Measurements from ENCODE around the gene ZBTB38. TPM values are rescaled to one million over a fixed set of nuclear protein-coding genes. Genes with fewer than 3 reads are reported as not detected.

The ZBTB38 gene
- total RNA-seq, 1 donor from 2014 or later, result 101 TPM

DNA sequence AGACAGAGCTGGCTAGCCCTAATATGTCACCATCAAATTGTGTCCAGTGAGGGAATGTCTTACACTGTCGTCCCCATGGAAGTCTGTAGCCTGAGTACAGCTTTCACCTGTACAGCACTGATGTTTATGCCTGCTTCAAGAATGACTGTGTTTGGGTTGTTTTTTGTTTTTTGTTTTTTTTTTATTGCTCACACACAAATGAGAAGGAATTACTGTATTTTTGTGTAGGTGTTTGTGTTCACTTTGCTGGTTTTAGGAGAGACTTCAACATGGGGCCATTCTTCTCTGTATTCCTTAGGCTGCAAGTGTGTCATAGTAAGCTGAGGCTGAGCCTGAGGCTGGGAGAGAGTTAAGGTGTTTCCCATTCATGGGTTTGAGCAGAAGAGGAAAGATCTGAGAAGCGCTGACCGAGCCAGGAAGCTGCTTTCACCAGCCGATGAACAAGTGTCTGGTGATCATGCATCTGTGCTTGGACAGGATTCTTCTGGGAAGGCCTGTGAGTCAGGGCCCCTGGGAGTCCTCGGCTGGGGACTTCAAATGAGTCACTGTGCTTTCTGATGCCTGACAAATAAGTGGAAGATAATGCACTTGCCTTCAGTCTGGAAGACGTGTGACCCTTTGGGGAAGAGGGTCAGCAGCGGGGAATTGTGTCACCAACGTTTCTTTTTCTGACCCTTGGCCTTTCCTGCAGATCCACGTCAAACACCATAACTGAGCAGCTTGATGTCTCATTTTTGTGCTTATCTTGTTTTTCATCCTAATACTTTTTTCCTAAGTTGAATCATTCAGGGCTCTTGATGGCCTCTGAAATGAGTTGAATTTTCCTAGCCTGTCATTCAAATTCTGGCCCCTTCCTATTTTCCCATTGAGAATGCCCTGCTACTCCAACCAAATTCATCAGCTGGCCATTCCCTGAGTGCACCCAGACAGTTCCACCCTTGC, 36.7 kb upstream of the ZBTB38 start:
- H3K36me3 ChIP-seq, result no peaks in the 10 kb centered on the region
- peak; percentile 33 to 86 for DNase-seq (ENCODE audit: low spot score in 2 of 2)
- intact Hi-C loops (cut with DNase I), result no loop called here
- TF ChIP-seq, protein P1, sequence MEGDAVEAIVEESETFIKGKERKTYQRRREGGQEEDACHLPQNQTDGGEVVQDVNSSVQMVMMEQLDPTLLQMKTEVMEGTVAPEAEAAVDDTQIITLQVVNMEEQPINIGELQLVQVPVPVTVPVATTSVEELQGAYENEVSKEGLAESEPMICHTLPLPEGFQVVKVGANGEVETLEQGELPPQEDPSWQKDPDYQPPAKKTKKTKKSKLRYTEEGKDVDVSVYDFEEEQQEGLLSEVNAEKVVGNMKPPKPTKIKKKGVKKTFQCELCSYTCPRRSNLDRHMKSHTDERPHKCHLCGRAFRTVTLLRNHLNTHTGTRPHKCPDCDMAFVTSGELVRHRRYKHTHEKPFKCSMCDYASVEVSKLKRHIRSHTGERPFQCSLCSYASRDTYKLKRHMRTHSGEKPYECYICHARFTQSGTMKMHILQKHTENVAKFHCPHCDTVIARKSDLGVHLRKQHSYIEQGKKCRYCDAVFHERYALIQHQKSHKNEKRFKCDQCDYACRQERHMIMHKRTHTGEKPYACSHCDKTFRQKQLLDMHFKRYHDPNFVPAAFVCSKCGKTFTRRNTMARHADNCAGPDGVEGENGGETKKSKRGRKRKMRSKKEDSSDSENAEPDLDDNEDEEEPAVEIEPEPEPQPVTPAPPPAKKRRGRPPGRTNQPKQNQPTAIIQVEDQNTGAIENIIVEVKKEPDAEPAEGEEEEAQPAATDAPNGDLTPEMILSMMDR (IDR thresholded peaks at IDR 0.05), result no peak
- H3K27me3 ChIP-seq, result no peaks in the 10 kb centered on the region
- no peaks in the 10 kb centered on the region for H3K9me3 ChIP-seq
- no peak overlapping the region for H3K4me3 ChIP-seq
- H3K27ac ChIP-seq, result peak overlapping the region; percentile 37 to 41
- peaks cover 0 to 2% of the 10 kb centered on the region in 2 donors for H3K4me1 ChIP-seq

DNA sequence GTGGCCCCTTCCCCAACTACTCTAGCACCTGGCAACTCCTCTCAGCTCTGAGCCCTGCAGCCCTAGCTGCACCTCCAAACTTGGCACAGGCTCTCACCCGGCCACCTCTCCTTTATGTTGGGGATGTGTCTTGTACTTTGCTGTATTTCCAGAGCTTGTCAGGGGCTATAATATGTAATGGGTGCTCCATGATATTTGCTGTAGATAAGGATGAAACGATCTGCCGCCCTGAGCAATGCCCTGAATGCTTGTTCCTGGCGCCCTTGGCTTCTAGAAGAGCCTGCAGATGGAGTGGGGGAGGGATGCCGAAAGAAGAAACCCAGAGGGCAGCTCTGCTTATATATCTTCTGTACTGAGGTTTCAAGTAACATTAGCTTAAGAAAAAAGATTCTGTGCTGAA, 35.9 kb upstream of the ZBTB38 start:
- TF ChIP-seq, protein P1 (IDR thresholded peaks at IDR 0.05), result no peak
- H3K4me1 ChIP-seq, result peaks cover 0 to 2% of the 10 kb centered on the region in 2 donors
- H3K9me3 ChIP-seq, result no peaks in the 10 kb centered on the region
- H3K36me3 ChIP-seq, result no peaks in the 10 kb centered on the region
- H3K4me3 ChIP-seq, result no peak overlapping the region
- peak overlapping the region; percentile 37 to 41 for H3K27ac ChIP-seq
- no peaks in the 10 kb centered on the region for H3K27me3 ChIP-seq
- DNase-seq (ENCODE audit: low spot score in 2 of 2), result no peak
- intact Hi-C loops (cut with DNase I), result no loop called here

- intact Hi-C loops (cut with DNase I), result no loop called here
- no peak for DNase-seq (ENCODE audit: low spot score in 2 of 2)
- Histone ChIP-seq H3K27me3 (no peaks in the 10 kb centered on the region), H3K9me3 (no peaks in the 10 kb centered on the region), H3K36me3 (no peaks in the 10 kb centered on the region), H3K4me1 (peaks cover 0 to 2% of the 10 kb centered on the region in 2 donors), H3K27ac (no peak overlapping the region), H3K4me3 (no peak overlapping the region)
- TF ChIP-seq, protein P1 (IDR thresholded peaks at IDR 0.05), result no peak
These were observed 34.3 kb upstream of the ZBTB38 start for GRCh38 chr3:141333836-141334626.

DNA sequence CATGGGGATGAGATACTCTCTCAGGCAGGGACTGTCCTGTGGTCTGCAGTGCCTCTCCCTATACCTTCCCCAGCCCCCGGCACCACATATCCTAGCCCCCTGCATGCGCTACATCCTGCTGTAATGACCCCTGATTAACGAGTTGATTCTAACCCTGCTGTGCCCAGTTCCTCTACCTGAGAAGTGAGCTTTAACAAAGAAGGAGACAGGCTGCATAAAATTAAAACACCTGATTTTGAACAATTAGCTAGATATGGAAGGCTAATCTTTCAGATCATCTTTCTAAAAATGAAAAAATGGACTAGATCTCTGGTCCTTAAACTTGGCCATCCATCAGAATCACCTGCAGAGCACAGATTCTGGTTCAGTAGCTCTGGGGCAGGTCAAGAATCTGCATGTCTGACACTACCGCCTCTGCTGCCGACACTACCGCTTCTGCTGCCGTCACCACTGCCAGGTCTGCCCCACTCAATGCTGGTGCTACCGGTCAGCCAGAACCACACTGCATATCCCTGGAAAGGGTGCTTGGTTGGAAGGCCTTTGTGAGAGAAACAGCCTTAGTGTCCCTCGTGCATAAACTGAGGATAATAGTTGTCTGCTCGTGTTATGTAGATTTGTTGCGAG, 33.6 kb upstream of the ZBTB38 start:
- H3K4me3 ChIP-seq, result no peak overlapping the region
- H3K36me3 ChIP-seq, result no peaks in the 10 kb centered on the region
- H3K27me3 ChIP-seq, result no peaks in the 10 kb centered on the region
- peaks cover 0 to 2% of the 10 kb centered on the region in 2 donors for H3K4me1 ChIP-seq
- intact Hi-C loops (cut with DNase I), result no loop called here
- H3K9me3 ChIP-seq, result no peaks in the 10 kb centered on the region
- TF ChIP-seq, protein P1 (IDR thresholded peaks at IDR 0.05), result no peak
- H3K27ac ChIP-seq, result no peak overlapping the region
- DNase-seq (ENCODE audit: low spot score in 2 of 2), result no peak

GRCh38 chr3:141335531-141336061, 32.7 kb upstream of the ZBTB38 start:
- TF ChIP-seq, protein P1 (IDR thresholded peaks at IDR 0.05), result no peak
- DNase-seq (ENCODE audit: low spot score in 2 of 2), result no peak
- H3K9me3 ChIP-seq, result no peaks in the 10 kb centered on the region
- intact Hi-C loops (cut with DNase I), result no loop called here
- H3K4me3 ChIP-seq, result no peak overlapping the region
- H3K27me3 ChIP-seq, result no peaks in the 10 kb centered on the region
- H3K4me1 ChIP-seq, result peaks cover 0 to 2% of the 10 kb centered on the region in 2 donors
- H3K36me3 ChIP-seq, result no peaks in the 10 kb centered on the region
- H3K27ac ChIP-seq, result no peak overlapping the region

All from ascending aorta (tissue), 2 donors.